ENCODE results near the gene CRX. TPM values are rescaled to one million over a fixed set of nuclear protein-coding genes. Genes with fewer than 3 reads are reported as not detected.
A peak's percentile ranks its signal among the peaks of the same experiment; 100 is the strongest.
"Not testable (repeated sequence)": the region's sequence is repeated elsewhere in the genome, so short reads cannot be mapped to it uniquely, and the experiment has no call there.

The CRX gene
- total RNA-seq, 1 experiment from 2014 or later = not detected

DNA sequence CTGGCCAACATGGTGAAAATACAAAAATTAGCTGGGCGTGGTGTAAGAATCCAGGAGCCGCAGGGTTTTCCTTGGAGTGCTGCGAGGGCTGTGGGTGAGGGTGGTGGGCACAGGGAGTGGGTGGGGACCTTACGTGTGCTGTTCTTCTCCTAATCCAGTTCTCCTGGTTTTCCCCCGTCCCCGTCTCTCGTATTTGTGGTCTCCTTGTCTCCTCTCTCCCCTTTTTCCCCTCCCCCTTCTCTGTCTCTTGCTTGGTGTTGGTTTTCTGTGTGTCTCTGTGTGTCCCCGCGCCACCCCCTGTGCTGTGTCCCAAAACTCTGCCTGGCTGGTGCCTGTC, 41.6 kb upstream of the CRX start:
- H3K4me1 Mint-ChIP-seq (ENCODE audit: low read depth, unreplicated experiment) = peaks cover 20% of the 10 kb centered on the region
- CTCF ChIA-PET = no interaction called here

DNA sequence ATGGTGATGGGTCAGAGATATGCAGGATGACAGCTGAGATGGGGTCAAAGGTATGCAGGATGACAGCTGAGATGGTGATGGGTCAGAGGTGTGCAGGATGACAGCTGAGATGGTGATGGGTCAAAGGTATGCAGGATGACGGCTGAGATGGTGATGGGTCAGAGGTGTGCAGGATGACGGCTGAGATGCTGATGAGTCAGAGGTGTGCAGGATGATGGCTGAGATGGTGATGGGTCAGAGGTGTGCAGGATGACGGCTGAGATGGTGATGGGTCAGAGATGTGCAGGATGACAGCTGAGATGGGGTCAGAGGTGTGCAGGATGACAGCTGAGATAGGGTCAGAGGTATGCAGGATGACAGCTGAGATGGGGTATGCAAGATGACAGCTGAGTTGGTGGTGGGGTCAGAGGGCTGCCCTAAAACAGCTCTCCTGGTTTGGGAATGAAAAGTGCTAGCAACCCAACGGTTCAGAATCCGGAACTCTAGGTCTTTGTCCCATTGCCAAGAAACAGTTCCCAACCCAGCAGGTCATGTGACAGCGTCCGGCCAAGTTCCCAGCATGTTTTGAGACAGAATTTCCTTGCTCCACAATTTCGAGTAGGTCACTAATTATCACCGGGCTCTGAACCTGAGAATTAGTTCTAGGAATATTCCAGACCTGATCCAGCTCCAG, 40.0 kb upstream of the CRX start:
- Histone ChIP-seq H3K4me3 (ENCODE audit: low read depth, low read length) (no peak overlapping the region), H3K4me1 (peaks cover 14% of the 10 kb centered on the region), H3K9me3 (no peaks in the 10 kb centered on the region), H3K27me3 (replicated peaks; ENCODE audit: control insufficient read depth, insufficient read depth, low read length) (no peaks in the 10 kb centered on the region), H3K36me3 (ENCODE audit: control insufficient read depth, insufficient read depth, low read length) (peaks cover 3% of the 10 kb centered on the region)
- TF ChIP-seq, protein P1, sequence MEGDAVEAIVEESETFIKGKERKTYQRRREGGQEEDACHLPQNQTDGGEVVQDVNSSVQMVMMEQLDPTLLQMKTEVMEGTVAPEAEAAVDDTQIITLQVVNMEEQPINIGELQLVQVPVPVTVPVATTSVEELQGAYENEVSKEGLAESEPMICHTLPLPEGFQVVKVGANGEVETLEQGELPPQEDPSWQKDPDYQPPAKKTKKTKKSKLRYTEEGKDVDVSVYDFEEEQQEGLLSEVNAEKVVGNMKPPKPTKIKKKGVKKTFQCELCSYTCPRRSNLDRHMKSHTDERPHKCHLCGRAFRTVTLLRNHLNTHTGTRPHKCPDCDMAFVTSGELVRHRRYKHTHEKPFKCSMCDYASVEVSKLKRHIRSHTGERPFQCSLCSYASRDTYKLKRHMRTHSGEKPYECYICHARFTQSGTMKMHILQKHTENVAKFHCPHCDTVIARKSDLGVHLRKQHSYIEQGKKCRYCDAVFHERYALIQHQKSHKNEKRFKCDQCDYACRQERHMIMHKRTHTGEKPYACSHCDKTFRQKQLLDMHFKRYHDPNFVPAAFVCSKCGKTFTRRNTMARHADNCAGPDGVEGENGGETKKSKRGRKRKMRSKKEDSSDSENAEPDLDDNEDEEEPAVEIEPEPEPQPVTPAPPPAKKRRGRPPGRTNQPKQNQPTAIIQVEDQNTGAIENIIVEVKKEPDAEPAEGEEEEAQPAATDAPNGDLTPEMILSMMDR (IDR thresholded peaks at IDR 0.05; ENCODE audit: insufficient read depth in 1 of 2, low read depth in 1 of 2, low read length in 1 of 2, severe bottlenecking in 1 of 2, unreplicated experiment in 1 of 2) = no peak
- no peak for DNase-seq
- CTCF ChIA-PET = interaction anchor here (1.4 kb wide), 1 partner anchor 16 kb away, joined by 3 read pairs; no protein-coding TSS in a partner anchor
- H3K9me3 Mint-ChIP-seq (ENCODE audit: unreplicated experiment) = no peaks in the 10 kb centered on the region
- no peaks in the 10 kb centered on the region for H3K27me3 Mint-ChIP-seq (ENCODE audit: insufficient read depth, unreplicated experiment)
- peaks cover 20% of the 10 kb centered on the region for H3K4me1 Mint-ChIP-seq (ENCODE audit: low read depth, unreplicated experiment)
- H3K27ac Mint-ChIP-seq (ENCODE audit: unreplicated experiment) = peak overlapping the region; percentile 15
- BruUV-seq (replicated peaks) = no TSS peak
- H3K4me3 Mint-ChIP-seq (ENCODE audit: unreplicated experiment) = no peak overlapping the region
- POLR2A ChIA-PET = no interaction called here
- intact Hi-C loops (cut with micrococcal nuclease; ENCODE audit: unreplicated experiment) = no loop called here
- H3K36me3 Mint-ChIP-seq (ENCODE audit: insufficient read depth, unreplicated experiment) = peaks cover 55% of the 10 kb centered on the region

More for the DNA sequence above, 41.6 kb upstream of the CRX start:
- H3K4me3 Mint-ChIP-seq (ENCODE audit: unreplicated experiment) = peak overlapping the region; percentile 91
- intact Hi-C loops (cut with micrococcal nuclease; ENCODE audit: unreplicated experiment) = no loop called here
- Histone ChIP-seq H3K9me3 (no peaks in the 10 kb centered on the region), H3K4me1 (peaks cover 14% of the 10 kb centered on the region), H3K4me3 (ENCODE audit: low read depth, low read length) (no peak overlapping the region), H3K27me3 (replicated peaks; ENCODE audit: control insufficient read depth, insufficient read depth, low read length) (no peaks in the 10 kb centered on the region), H3K36me3 (ENCODE audit: control insufficient read depth, insufficient read depth, low read length) (peaks cover 3% of the 10 kb centered on the region)
- no peak for DNase-seq
- POLR2A ChIA-PET = no interaction called here
- peak overlapping the region; percentile 11 for H3K27ac Mint-ChIP-seq (ENCODE audit: unreplicated experiment)
- TF ChIP-seq, protein P1 (IDR thresholded peaks at IDR 0.05; ENCODE audit: insufficient read depth in 1 of 2, low read depth in 1 of 2, low read length in 1 of 2, severe bottlenecking in 1 of 2, unreplicated experiment in 1 of 2) = no peak
- no peaks in the 10 kb centered on the region for H3K27me3 Mint-ChIP-seq (ENCODE audit: insufficient read depth, unreplicated experiment)
- peaks cover 45% of the 10 kb centered on the region for H3K36me3 Mint-ChIP-seq (ENCODE audit: insufficient read depth, unreplicated experiment)
- no peaks in the 10 kb centered on the region for H3K9me3 Mint-ChIP-seq (ENCODE audit: unreplicated experiment)
- no TSS peak for BruUV-seq (replicated peaks)

DNA sequence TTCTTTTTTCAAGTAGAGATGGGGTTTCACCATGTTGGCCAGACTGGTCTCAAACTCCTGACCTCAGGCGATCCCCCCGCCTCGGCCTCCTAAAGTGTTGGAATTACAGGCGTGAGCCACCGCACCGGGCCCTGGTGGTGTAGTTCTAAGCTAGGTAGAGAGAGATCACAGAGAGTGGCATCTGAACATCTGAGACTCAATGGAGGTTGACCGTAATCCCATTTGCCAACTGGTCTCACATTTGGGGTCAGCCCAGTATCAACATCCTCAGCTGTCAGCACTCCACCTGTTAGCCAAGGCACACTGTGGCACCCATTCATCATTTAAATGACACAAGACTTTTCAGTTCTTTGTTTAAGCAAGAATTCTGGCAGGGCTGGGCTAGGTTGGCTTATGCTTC, 35.2 kb upstream of the CRX start:
- no peak for DNase-seq
- TF ChIP-seq, protein P1 (IDR thresholded peaks at IDR 0.05; ENCODE audit: insufficient read depth in 1 of 2, low read depth in 1 of 2, low read length in 1 of 2, severe bottlenecking in 1 of 2, unreplicated experiment in 1 of 2) = no peak
- no peaks in the 10 kb centered on the region; the same call in 1 of the 2 replicates for H3K36me3 ChIP-seq (ENCODE audit: control insufficient read depth, insufficient read depth, low read length)
- BruUV-seq (replicated peaks) = no TSS peak
- H3K4me3 Mint-ChIP-seq (ENCODE audit: unreplicated experiment) = no peak overlapping the region
- H3K4me3 ChIP-seq (ENCODE audit: low read depth, low read length) = no peak overlapping the region
- no peaks in the 10 kb centered on the region for H3K4me1 ChIP-seq
- ChIA-PET POLR2A (interaction anchor here (0.7 kb wide), 1 partner anchor 83 kb away, joined by 5 read pairs; no protein-coding TSS in a partner anchor), CTCF (interaction anchor here (3.3 kb wide), 1 partner anchor 20 kb away, joined by 20 read pairs; no protein-coding TSS in a partner anchor)
- peaks cover 2% of the 10 kb centered on the region for H3K4me1 Mint-ChIP-seq (ENCODE audit: low read depth, unreplicated experiment)
- no peaks in the 10 kb centered on the region for H3K9me3 ChIP-seq
- no peaks in the 10 kb centered on the region for H3K9me3 Mint-ChIP-seq (ENCODE audit: unreplicated experiment)
- H3K27me3 ChIP-seq (replicated peaks; ENCODE audit: control insufficient read depth, insufficient read depth, low read length) = no peaks in the 10 kb centered on the region
- intact Hi-C loops (cut with micrococcal nuclease; ENCODE audit: unreplicated experiment) = no loop called here
- H3K27ac Mint-ChIP-seq (ENCODE audit: unreplicated experiment) = no peak overlapping the region
- peaks cover 47% of the 10 kb centered on the region for H3K36me3 Mint-ChIP-seq (ENCODE audit: insufficient read depth, unreplicated experiment)
- H3K27me3 Mint-ChIP-seq (ENCODE audit: insufficient read depth, unreplicated experiment) = no peaks in the 10 kb centered on the region

DNA sequence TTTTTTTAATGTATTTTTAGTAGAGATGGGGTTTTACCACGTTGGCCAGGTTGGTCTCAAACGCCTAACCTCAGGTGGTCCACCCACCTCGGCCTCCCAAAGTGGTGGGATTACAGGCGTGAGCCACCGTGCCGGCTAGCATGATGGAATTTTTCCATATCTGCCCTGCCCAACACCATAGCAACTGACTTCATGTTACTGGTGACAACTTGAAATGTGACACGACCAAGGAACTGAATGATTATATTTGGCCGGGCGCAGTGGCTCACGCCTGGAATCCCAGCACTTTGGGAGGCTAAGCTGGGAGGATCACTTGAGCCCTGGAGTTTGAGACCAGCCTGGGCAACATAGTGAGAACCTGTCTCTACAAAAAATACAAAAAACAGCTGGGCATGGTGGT, 34.4 kb upstream of the CRX start:
- H3K36me3 ChIP-seq (ENCODE audit: control insufficient read depth, insufficient read depth, low read length); H3K9me3 ChIP-seq; intact Hi-C loops (cut with micrococcal nuclease; ENCODE audit: unreplicated experiment); H3K4me1 Mint-ChIP-seq (ENCODE audit: low read depth, unreplicated experiment); POLR2A ChIA-PET; H3K27me3 Mint-ChIP-seq (ENCODE audit: insufficient read depth, unreplicated experiment); H3K4me1 ChIP-seq; H3K4me3 ChIP-seq (ENCODE audit: low read depth, low read length); BruUV-seq (replicated peaks); H3K27ac Mint-ChIP-seq (ENCODE audit: unreplicated experiment); H3K4me3 Mint-ChIP-seq (ENCODE audit: unreplicated experiment); H3K9me3 Mint-ChIP-seq (ENCODE audit: unreplicated experiment); DNase-seq; H3K27me3 ChIP-seq (replicated peaks; ENCODE audit: control insufficient read depth, insufficient read depth, low read length): not testable (repeated sequence)
- peaks cover 41% of the 10 kb centered on the region for H3K36me3 Mint-ChIP-seq (ENCODE audit: insufficient read depth, unreplicated experiment)
- CTCF ChIA-PET = interaction anchor here (3.3 kb wide), 1 partner anchor 20 kb away, joined by 20 read pairs; no protein-coding TSS in a partner anchor

DNA sequence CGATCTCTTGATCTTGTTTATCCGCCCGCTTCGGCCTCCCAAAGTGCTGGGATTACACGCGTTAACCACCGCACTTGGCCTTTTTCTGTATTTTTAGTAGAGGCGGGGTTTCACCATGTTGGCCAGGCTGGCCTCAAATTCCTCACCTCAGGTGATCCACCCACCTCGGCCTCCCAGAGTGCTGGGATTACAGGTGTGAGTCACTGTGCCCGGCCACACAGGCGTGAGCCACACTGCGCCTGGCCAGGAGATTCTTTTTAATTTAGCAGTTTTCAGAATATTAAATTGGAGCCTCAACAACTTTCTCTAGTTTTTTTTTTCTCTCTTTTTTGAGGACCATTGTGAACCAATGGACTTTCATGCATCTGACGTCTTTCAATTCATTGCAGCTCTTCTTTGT, 31.9 kb upstream of the CRX start:
- H3K27me3 ChIP-seq (replicated peaks; ENCODE audit: control insufficient read depth, insufficient read depth, low read length); CTCF ChIA-PET; H3K27me3 Mint-ChIP-seq (ENCODE audit: insufficient read depth, unreplicated experiment); DNase-seq; BruUV-seq (replicated peaks); H3K9me3 Mint-ChIP-seq (ENCODE audit: unreplicated experiment); H3K4me1 ChIP-seq; H3K4me3 Mint-ChIP-seq (ENCODE audit: unreplicated experiment); H3K36me3 ChIP-seq (ENCODE audit: control insufficient read depth, insufficient read depth, low read length); H3K27ac Mint-ChIP-seq (ENCODE audit: unreplicated experiment); H3K4me1 Mint-ChIP-seq (ENCODE audit: low read depth, unreplicated experiment); H3K4me3 ChIP-seq (ENCODE audit: low read depth, low read length); H3K9me3 ChIP-seq: not testable (repeated sequence)
- intact Hi-C loops (cut with micrococcal nuclease; ENCODE audit: unreplicated experiment) = loop anchor here (1.0 to 2.0 kb wide), 2 partner anchors 45 to 77 kb away; partner anchors contain the start of genes EHD2 and NOP53
- POLR2A ChIA-PET = interaction anchor here (0.7 kb wide), 1 partner anchor 414 kb away, joined by 7 read pairs; no protein-coding TSS in a partner anchor
- H3K36me3 Mint-ChIP-seq (ENCODE audit: insufficient read depth, unreplicated experiment) = peaks cover 25% of the 10 kb centered on the region

Data from Caco-2 (cell line).